C4-2B (cell line): ENCODE measurements around the gene RPL28.

ENCODE experiments used
- CTCF ChIP-seq: fragments of 450-650 bp; conservative IDR thresholded peaks from 2 replicates; pipeline ENCODE4 v1.5.1; 2017; ENCODE audit warnings: mild to moderate bottlenecking
- ZFX ChIP-seq: fragments of 450-650 bp; IDR thresholded peaks from 2 replicates; pipeline ENCODE4 v1.6.1; 2017

GRCh38 chr19:55431183-55431582, 45.5 kb downstream of the RPL28 start:
- TF ChIP-seq CTCF (no peak), ZFX (no peak)
